Spleen (tissue), 7 donors: ENCODE results near the gene APBB3.

ENCODE experiments used
- POLR2A ChIP-seq, 3 donors: fragments of 450-650 bp; IDR thresholded peaks; one replicate each; pipeline ENCODE4 v1.5.1; 2017; ENCODE audit warnings: antibody characterized with exemption in 3 of 3, mild to moderate bottlenecking in 1 of 3
- TF ChIP-seq, protein P1 (sequence below), 11 experiments: fragments of 200-600 bp in 7 of 11; fragments of 450-650 bp in 4 of 11; sonication (generic) in 4 of 11; IDR thresholded peaks in 8 of 11; conservative IDR thresholded peaks in 3 of 11; 1 replicate in 7 of 11; 2 replicates in 4 of 11; pipeline versions ENCODE4 v1.4.0 to v1.8.0; 2016 to 2021; ENCODE audit warnings: antibody characterized with exemption in 11 of 11, inconsistent platforms in 4 of 11, mild to moderate bottlenecking in 1 of 11
- donor health status: DM: no; HTN: no; CAD: no; lungs with moderate emphysema.
- donor health status: DM: no; HTN: no; CAD: no.
- donor health status: DM: no; HTN: no; CAD: no.

DNA sequence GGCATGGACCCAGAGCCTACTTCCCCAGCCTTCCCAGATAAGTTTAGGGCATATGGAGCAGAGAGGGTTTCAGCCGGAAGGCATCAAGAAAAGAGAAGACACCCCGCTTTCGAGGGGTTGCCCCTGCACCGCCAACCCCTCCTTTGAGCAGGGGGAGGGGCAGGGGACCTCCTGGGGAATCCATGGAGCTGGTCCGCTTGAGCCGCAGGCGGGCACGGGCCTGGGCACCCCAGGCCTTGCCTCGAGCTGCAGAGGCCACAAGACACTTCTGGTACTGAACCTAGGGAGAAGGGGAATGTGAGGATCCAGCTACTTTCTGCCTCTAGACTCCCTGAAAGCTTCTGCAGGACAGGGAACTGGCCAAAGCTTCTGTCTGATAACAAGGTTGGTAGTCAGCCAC is 5.9 kb downstream of the APBB3 start:
- TF ChIP-seq, protein P1, sequence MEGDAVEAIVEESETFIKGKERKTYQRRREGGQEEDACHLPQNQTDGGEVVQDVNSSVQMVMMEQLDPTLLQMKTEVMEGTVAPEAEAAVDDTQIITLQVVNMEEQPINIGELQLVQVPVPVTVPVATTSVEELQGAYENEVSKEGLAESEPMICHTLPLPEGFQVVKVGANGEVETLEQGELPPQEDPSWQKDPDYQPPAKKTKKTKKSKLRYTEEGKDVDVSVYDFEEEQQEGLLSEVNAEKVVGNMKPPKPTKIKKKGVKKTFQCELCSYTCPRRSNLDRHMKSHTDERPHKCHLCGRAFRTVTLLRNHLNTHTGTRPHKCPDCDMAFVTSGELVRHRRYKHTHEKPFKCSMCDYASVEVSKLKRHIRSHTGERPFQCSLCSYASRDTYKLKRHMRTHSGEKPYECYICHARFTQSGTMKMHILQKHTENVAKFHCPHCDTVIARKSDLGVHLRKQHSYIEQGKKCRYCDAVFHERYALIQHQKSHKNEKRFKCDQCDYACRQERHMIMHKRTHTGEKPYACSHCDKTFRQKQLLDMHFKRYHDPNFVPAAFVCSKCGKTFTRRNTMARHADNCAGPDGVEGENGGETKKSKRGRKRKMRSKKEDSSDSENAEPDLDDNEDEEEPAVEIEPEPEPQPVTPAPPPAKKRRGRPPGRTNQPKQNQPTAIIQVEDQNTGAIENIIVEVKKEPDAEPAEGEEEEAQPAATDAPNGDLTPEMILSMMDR (IDR thresholded peaks at IDR 0.05 in 8 of 11, conservative IDR thresholded peaks at IDR 0.05 in 3 of 11): no peak
- no peak for TF ChIP-seq POLR2A (IDR thresholded peaks at IDR 0.05)
